ENCODE data around the gene CDK5RAP3. TPM values are rescaled to one million over a fixed set of nuclear protein-coding genes. Genes with fewer than 3 reads are reported as not detected.

The CDK5RAP3 gene
- total and polyA plus RNA-seq, 2 of the 13 experiments (the other 11 are each of a cell fraction or from before 2014, with no cell fraction given), result 128 to 154 TPM

- no peak for TF ChIP-seq ZNF503 (CRISPR knock-in tag; IDR thresholded peaks at IDR 0.05)
- no peak for TF ChIP-seq PLRG1 (conservative IDR thresholded peaks at IDR 0.05)
- no peak for TF ChIP-seq ZMYM4 (CRISPR knock-in tag; IDR thresholded peaks at IDR 0.05)
- no peak for TF ChIP-seq PTBP1 (IDR thresholded peaks at IDR 0.05; ENCODE audit: low read depth, low read length, poor library complexity, severe bottlenecking)
- TF ChIP-seq ZNF850 (CRISPR knock-in tag; conservative IDR thresholded peaks at IDR 0.05), result no peak
- TF ChIP-seq ZFP82 (CRISPR knock-in tag; IDR thresholded peaks at IDR 0.05; ENCODE audit: borderline replicate concordance), result 0 out of 2 replicates have a peak, but pooled peaks have one; percentile 47
- TF ChIP-seq HOXA3 (CRISPR knock-in tag; IDR thresholded peaks at IDR 0.05), result peak; percentile 36
- peak; percentile 78 for TF ChIP-seq ZFP91 (CRISPR knock-in tag; IDR thresholded peaks at IDR 0.05; ENCODE audit: borderline replicate concordance)
- TF ChIP-seq MXD3 (CRISPR knock-in tag; IDR thresholded peaks at IDR 0.05), result no peak
- TF ChIP-seq STAT6 (CRISPR knock-in tag; IDR thresholded peaks at IDR 0.05; ENCODE audit: borderline replicate concordance), result no peak
- TF ChIP-seq KLF6 (CRISPR knock-in tag; IDR thresholded peaks at IDR 0.05), result no peak
- TF ChIP-seq SMAD1 (CRISPR knock-in tag; IDR thresholded peaks at IDR 0.05; ENCODE audit: borderline replicate concordance, low read depth), result no peak
- TF ChIP-seq TFE3 (CRISPR knock-in tag; IDR thresholded peaks at IDR 0.05), result peak; percentile 62
- TF ChIP-seq MTA3 (CRISPR knock-in tag; IDR thresholded peaks at IDR 0.05), result no peak
- no peak for TF ChIP-seq SIN3A (IDR thresholded peaks at IDR 0.05; ENCODE audit: borderline replicate concordance, low read depth, low read length)
- peak; percentile 8; the same call in 1 of the 2 replicates for TF ChIP-seq TBX2 (CRISPR knock-in tag; IDR thresholded peaks at IDR 0.05; ENCODE audit: borderline replicate concordance)
- TF ChIP-seq ZNF136 (CRISPR knock-in tag; IDR thresholded peaks at IDR 0.05; ENCODE audit: low read depth), result no peak
- TF ChIP-seq ZNF234 (CRISPR knock-in tag; conservative IDR thresholded peaks at IDR 0.05), result no peak
- no peak for TF ChIP-seq KLF15 (CRISPR knock-in tag; IDR thresholded peaks at IDR 0.05; ENCODE audit: borderline replicate concordance)
- TF ChIP-seq ZC3H4 (CRISPR knock-in tag; IDR thresholded peaks at IDR 0.05; ENCODE audit: borderline replicate concordance), result no peak
- no peak for TF ChIP-seq FOXA1 (IDR thresholded peaks at IDR 0.05)
- TF ChIP-seq FOXA1 (CRISPR knock-in tag; IDR thresholded peaks at IDR 0.05), result peak; percentile 56
- no peak; the same call in 1 of the 2 replicates for TF ChIP-seq MIXL1 (CRISPR knock-in tag; IDR thresholded peaks at IDR 0.05)
- TF ChIP-seq GATAD1 (CRISPR knock-in tag; IDR thresholded peaks at IDR 0.05), result peak; percentile 46; the same call in 1 of the 2 replicates
These were observed 22.2 kb upstream of the CDK5RAP3 start (continued) for GRCh38 chr17:47948706-47949196.
